HCT116 (cell line): ENCODE data around the gene GUCA2B. TPM values are rescaled to one million over a fixed set of nuclear protein-coding genes. Genes with fewer than 3 reads are reported as not detected.

Experiments used
- ATAC-seq: fragments of 200-7000 bp; cut with Tn5 transposase; 2 replicates; pipeline ENCODE4 v1.9.1; 2020; ENCODE audit warnings: mild to moderate bottlenecking, moderate library complexity
- BruUV-seq: library from RNA; stranded (reverse); fragments of 400-500 nt; replicated peaks from 2 replicates; lab custom pipeline; 2021; lab: Mats Ljungman, UMichigan
- CTCF ChIA-PET: fragments of 300-600 bp; sonication (Branson Sonifier 250); formaldehyde crosslinking; loops from one replicate; lab custom pipeline; 2021; ENCODE audit warnings: antibody characterized with exemption; lab: Charles Lee
- POLR2A ChIA-PET: fragments of 300-600, 350-600 bp; sonication (Branson Sonifier 250); formaldehyde crosslinking; loops from one replicate; lab custom pipeline; 2021; ENCODE audit warnings: antibody characterized with exemption; lab: Charles Lee
- RAD21 ChIA-PET, 2 experiments: fragments of 300-600 bp; sonication (Branson Sonifier 250); formaldehyde crosslinking; loops; one replicate each; lab custom pipeline; 2023; ENCODE audit warnings: low total read pairs in 2 of 2; ENCODE audit not compliant: uncharacterized antibody in 2 of 2, unreplicated experiment in 2 of 2, low non-redundant PET in 1 of 2; lab: Charles Lee
- DNase-seq: peaks from one replicate; pipeline ENCODE4 v3.0.0-alpha.2; 2010; ENCODE audit warnings: low read depth, low spot score
- H2AFZ ChIP-seq: fragments of 200-600 bp; shearing (Covaris generic), sonication (generic); 2 replicates; pipeline ENCODE4 v1.6.1; 2017; ENCODE audit warnings: low read depth, mixed run types, mixed read lengths, antibody characterized with exemption, low read length; ENCODE audit not compliant: poor library complexity, severe bottlenecking
- H3K27ac ChIP-seq: 2 replicates; pipeline ENCODE4 v1.5.1; 2012; ENCODE audit warnings: low read depth, low read length
- H3K27me3 ChIP-seq: fragments of 200-600 bp; sonication (generic); 2 replicates; pipeline ENCODE4 v1.6.1; 2016; ENCODE audit warnings: mixed run types, low read length, mixed read lengths; ENCODE audit not compliant: insufficient read depth
- H3K36me3 ChIP-seq, 2 experiments: fragments of 200-500 bp in 1 of 2; fragments of 200-600 bp in 1 of 2; sonication (Bioruptor generic) in 1 of 2; sonication (generic) in 1 of 2; 2 replicates each; pipeline versions ENCODE4 v1.5.1 to v1.6.1; 2014 to 2016; ENCODE audit warnings: low read length in 2 of 2, inconsistent platforms in 1 of 2, mixed read lengths in 1 of 2, mixed run types in 1 of 2; ENCODE audit not compliant: insufficient read depth in 2 of 2, control insufficient read depth in 1 of 2
- H3K4me1 ChIP-seq, 2 experiments: fragments of 200-600 bp in 1 of 2; sonication (generic) in 1 of 2; 2 replicates each; pipeline versions ENCODE4 v1.5.1 to v1.6.1; 2012 to 2017; ENCODE audit warnings: low read length in 2 of 2, inconsistent platforms in 1 of 2, mild to moderate bottlenecking in 1 of 2, mixed read lengths in 1 of 2, mixed run types in 1 of 2, moderate library complexity in 1 of 2; ENCODE audit not compliant: insufficient read depth in 2 of 2, control insufficient read depth in 1 of 2
- H3K4me2 ChIP-seq: fragments of 200-600 bp; sonication (generic); 2 replicates; pipeline ENCODE4 v1.6.1; 2017; ENCODE audit warnings: mixed run types, low read length, mixed read lengths
- H3K4me3 ChIP-seq, 2 experiments: fragments of 200-600 bp in 1 of 2; sonication (generic) in 1 of 2; replicated peaks in 1 of 2; 2 replicates each; pipeline ENCODE4 v1.5.1; 2011 to 2016; ENCODE audit warnings: low read length in 2 of 2, control low read depth in 1 of 2, low read depth in 1 of 2, mild to moderate bottlenecking in 1 of 2, mixed read lengths in 1 of 2, mixed run types in 1 of 2
- H3K79me2 ChIP-seq: fragments of 200-600 bp; sonication (generic); 2 replicates; pipeline ENCODE4 v1.6.1; 2017; ENCODE audit warnings: mild to moderate bottlenecking, mixed run types, low read length, moderate library complexity, mixed read lengths; ENCODE audit not compliant: insufficient read depth
- H3K9ac ChIP-seq: fragments of 200-600 bp; sonication (generic); 2 replicates; pipeline ENCODE4 v1.6.1; 2016; ENCODE audit warnings: low read length, mixed read lengths
- H3K9me2 ChIP-seq: fragments of 200-600 bp; sonication (generic), shearing (Covaris generic); 2 replicates; pipeline ENCODE4 v1.6.1; 2017; ENCODE audit warnings: mixed run types, mild to moderate bottlenecking, moderate library complexity; ENCODE audit not compliant: insufficient read depth
- H3K9me3 ChIP-seq, 2 experiments: fragments of 200-500 bp in 1 of 2; fragments of 200-600 bp in 1 of 2; sonication (Bioruptor generic) in 1 of 2; sonication (generic) in 1 of 2; 2 replicates each; pipeline ENCODE4 v1.6.1; 2014 to 2017; ENCODE audit warnings: low read length in 2 of 2, mixed read lengths in 2 of 2, inconsistent platforms in 1 of 2, low read depth in 1 of 2, mild to moderate bottlenecking in 1 of 2, mixed run types in 1 of 2, moderate library complexity in 1 of 2; ENCODE audit not compliant: control insufficient read depth in 1 of 2, insufficient read depth in 1 of 2
- H4K20me1 ChIP-seq: fragments of 200-600 bp; sonication (generic), shearing (Covaris generic); 2 replicates; pipeline ENCODE4 v1.6.1; 2017; ENCODE audit warnings: mixed run types, mild to moderate bottlenecking, moderate library complexity; ENCODE audit not compliant: insufficient read depth
- EGR1 ChIP-seq: IDR thresholded peaks from 2 replicates; pipeline ENCODE4 v1.6.1; 2012; ENCODE audit warnings: low read depth
- EZH2 ChIP-seq: fragments of 200-600 bp; sonication (generic); IDR thresholded peaks from 2 replicates; pipeline ENCODE4 v1.6.1; 2017; ENCODE audit warnings: antibody characterized with exemption, mixed run types
- FOSL1 ChIP-seq: IDR thresholded peaks from 2 replicates; pipeline ENCODE4 v1.6.1; 2012; ENCODE audit warnings: low read depth
- JUND ChIP-seq: IDR thresholded peaks from 2 replicates; pipeline ENCODE4 v1.6.1; 2012
- POLR2A ChIP-seq: IDR thresholded peaks from 2 replicates; pipeline ENCODE4 v1.7.0; 2011; ENCODE audit warnings: borderline replicate concordance; ENCODE audit not compliant: insufficient read depth, insufficient read length; ENCODE audit errors: extremely low read depth
- POLR2AphosphoS5 ChIP-seq: IDR thresholded peaks from 2 replicates; pipeline ENCODE4 v1.6.1; 2011; ENCODE audit warnings: mild to moderate bottlenecking, low read depth, low read length, moderate library complexity
- SIN3A ChIP-seq: IDR thresholded peaks from 2 replicates; pipeline ENCODE4 v1.6.1; 2012; ENCODE audit warnings: low read depth
- YY1 ChIP-seq: IDR thresholded peaks from 2 replicates; pipeline ENCODE4 v1.6.1; 2011; ENCODE audit warnings: low read length, low read depth, moderate library complexity, mild to moderate bottlenecking; ENCODE audit not compliant: insufficient replicate concordance; ENCODE audit errors: extremely low read depth
- intact Hi-C: fragments of 100-400 bp; cut with micrococcal nuclease; formaldehyde crosslinking; loops from 2 replicates; pipeline ENCODE4 v1.10.0; 2022
- total RNA-seq: library from RNA; stranded (reverse); gene quantifications from one replicate; pipeline ENCODE4 v1.2.1, GENCODE V29; 2021; ENCODE audit not compliant: unreplicated experiment
- TF ChIP-seq, protein P1 (sequence below): IDR thresholded peaks from 2 replicates; pipeline ENCODE4 v1.6.1; 2011; ENCODE audit warnings: mild to moderate bottlenecking, low read length, moderate library complexity; ENCODE audit not compliant: insufficient replicate concordance; ENCODE audit errors: extremely low read depth
- TF ChIP-seq, protein P2 (sequence below), 3 experiments: fragments of 200-600 bp in 1 of 3; sonication (generic) in 1 of 3; IDR thresholded peaks in 2 of 3; conservative IDR thresholded peaks in 1 of 3; 2 replicates each; pipeline ENCODE4 v1.5.1; 2012 to 2017; ENCODE audit warnings: low read depth in 2 of 3, low read length in 2 of 3, antibody characterized with exemption in 1 of 3, borderline replicate concordance in 1 of 3, control low read depth in 1 of 3, mild to moderate bottlenecking in 1 of 3, mixed read lengths in 1 of 3, mixed run types in 1 of 3, moderate library complexity in 1 of 3; ENCODE audit not compliant: insufficient read depth in 1 of 3

The GUCA2B gene
- total RNA-seq, 1 experiment from 2014 or later = not detected

GRCh38 chr1:42183210-42183956, 30.2 kb downstream of the GUCA2B start:
- CTCF ChIA-PET = interaction anchor here (0.9 kb wide), 1 partner anchor 10 kb away, joined by 3 read pairs; no protein-coding TSS in a partner anchor
- POLR2A ChIA-PET = no interaction called here
- intact Hi-C loops = no loop called here
- Histone ChIP-seq H3K9ac (no peak overlapping the region), H3K4me2 (no peak overlapping the region), H3K4me3 (no peak overlapping the region), H3K79me2 (no peaks in the 10 kb centered on the region), H3K4me1 (no peaks in the 10 kb centered on the region), H4K20me1 (no peaks in the 10 kb centered on the region), H3K36me3 (peaks cover 0 to 10% of the 10 kb centered on the region in 2 experiments; a peak in 1 of 4 replicates), H3K27ac (no peak overlapping the region), H2AFZ (no peak overlapping the region), H3K9me2 (no peaks in the 10 kb centered on the region), H3K9me3 (no peaks in the 10 kb centered on the region), H3K27me3 (no peaks in the 10 kb centered on the region)
- ATAC-seq (no peak), DNase-seq (no peak)
- RAD21 ChIA-PET = no interaction called here
- no TSS peak for BruUV-seq
- TF ChIP-seq FOSL1 (no peak), EGR1 (no peak), POLR2A (no peak)

- H3K9me2 ChIP-seq = no peaks in the 10 kb centered on the region
- TF ChIP-seq YY1 (no peak), EZH2 (no peak), JUND (no peak), SIN3A (no peak), POLR2AphosphoS5 (no peak)
- TF ChIP-seq, protein P1, sequence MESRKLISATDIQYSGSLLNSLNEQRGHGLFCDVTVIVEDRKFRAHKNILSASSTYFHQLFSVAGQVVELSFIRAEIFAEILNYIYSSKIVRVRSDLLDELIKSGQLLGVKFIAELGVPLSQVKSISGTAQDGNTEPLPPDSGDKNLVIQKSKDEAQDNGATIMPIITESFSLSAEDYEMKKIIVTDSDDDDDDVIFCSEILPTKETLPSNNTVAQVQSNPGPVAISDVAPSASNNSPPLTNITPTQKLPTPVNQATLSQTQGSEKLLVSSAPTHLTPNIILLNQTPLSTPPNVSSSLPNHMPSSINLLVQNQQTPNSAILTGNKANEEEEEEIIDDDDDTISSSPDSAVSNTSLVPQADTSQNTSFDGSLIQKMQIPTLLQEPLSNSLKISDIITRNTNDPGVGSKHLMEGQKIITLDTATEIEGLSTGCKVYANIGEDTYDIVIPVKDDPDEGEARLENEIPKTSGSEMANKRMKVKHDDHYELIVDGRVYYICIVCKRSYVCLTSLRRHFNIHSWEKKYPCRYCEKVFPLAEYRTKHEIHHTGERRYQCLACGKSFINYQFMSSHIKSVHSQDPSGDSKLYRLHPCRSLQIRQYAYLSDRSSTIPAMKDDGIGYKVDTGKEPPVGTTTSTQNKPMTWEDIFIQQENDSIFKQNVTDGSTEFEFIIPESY = no peak
- TF ChIP-seq, protein P2, sequence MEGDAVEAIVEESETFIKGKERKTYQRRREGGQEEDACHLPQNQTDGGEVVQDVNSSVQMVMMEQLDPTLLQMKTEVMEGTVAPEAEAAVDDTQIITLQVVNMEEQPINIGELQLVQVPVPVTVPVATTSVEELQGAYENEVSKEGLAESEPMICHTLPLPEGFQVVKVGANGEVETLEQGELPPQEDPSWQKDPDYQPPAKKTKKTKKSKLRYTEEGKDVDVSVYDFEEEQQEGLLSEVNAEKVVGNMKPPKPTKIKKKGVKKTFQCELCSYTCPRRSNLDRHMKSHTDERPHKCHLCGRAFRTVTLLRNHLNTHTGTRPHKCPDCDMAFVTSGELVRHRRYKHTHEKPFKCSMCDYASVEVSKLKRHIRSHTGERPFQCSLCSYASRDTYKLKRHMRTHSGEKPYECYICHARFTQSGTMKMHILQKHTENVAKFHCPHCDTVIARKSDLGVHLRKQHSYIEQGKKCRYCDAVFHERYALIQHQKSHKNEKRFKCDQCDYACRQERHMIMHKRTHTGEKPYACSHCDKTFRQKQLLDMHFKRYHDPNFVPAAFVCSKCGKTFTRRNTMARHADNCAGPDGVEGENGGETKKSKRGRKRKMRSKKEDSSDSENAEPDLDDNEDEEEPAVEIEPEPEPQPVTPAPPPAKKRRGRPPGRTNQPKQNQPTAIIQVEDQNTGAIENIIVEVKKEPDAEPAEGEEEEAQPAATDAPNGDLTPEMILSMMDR (IDR thresholded peaks at IDR 0.05 in 2 of 3, conservative IDR thresholded peaks at IDR 0.05 in 1 of 3; ENCODE audit: borderline replicate concordance in 1 of 3, insufficient read depth in 1 of 3, low read depth in 2 of 3, low read length in 2 of 3) = no peak
- TF ChIP-seq, all 23 proteins: peak for 0
- H3K36me3 ChIP-seq = peaks cover 0 to 9% of the 10 kb centered on the region in 2 experiments; a peak in 1 of 4 replicates
- ATAC-seq (no peak), DNase-seq (no peak)
- intact Hi-C loops = no loop called here
- no peak overlapping the region for H2AFZ ChIP-seq
- H3K79me2 ChIP-seq = no peaks in the 10 kb centered on the region
- H3K9me3 ChIP-seq = no peaks in the 10 kb centered on the region
- RAD21 ChIA-PET = no interaction called here
- no TSS peak for BruUV-seq
- H3K27me3 ChIP-seq = no peaks in the 10 kb centered on the region
- no peaks in the 10 kb centered on the region for H3K4me1 ChIP-seq
- CTCF ChIA-PET = no interaction called here
- no peak overlapping the region for H3K27ac ChIP-seq
- no peaks in the 10 kb centered on the region for H4K20me1 ChIP-seq
- H3K4me3 ChIP-seq = no peak overlapping the region
- H3K9ac ChIP-seq = no peak overlapping the region
- POLR2A ChIA-PET = no interaction called here
- no peak overlapping the region for H3K4me2 ChIP-seq
Observed at GRCh38 chr1:42183957-42184268, 30.7 kb downstream of the GUCA2B start.
